ENCODE results near the gene GGT6. TPM values are rescaled to one million over a fixed set of nuclear protein-coding genes. Genes with fewer than 3 reads are reported as not detected.

GGT6 gene
- total RNA-seq, 4 donors from 2014 or later = 0.21 to 4.4 (median 0.29) TPM; not detected in 1

GRCh38 chr17:4515501-4515900 lies 44.9 kb downstream of the GGT6 start:
- no peaks in the 10 kb centered on the region for H3K9me3 ChIP-seq
- intact Hi-C loops (cut with DNase I; ENCODE audit: low total_unique reads) = no loop called here
- H3K4me3 ChIP-seq = no peak overlapping the region
- no peak for DNase-seq
- H3K27me3 ChIP-seq = no peaks in the 10 kb centered on the region
- no peak overlapping the region for H3K27ac ChIP-seq
- TF ChIP-seq POLR2A (IDR thresholded peaks at IDR 0.05) (no peak), CTCF (IDR thresholded peaks at IDR 0.05) (no peak)
- no peaks in the 10 kb centered on the region for H3K4me1 ChIP-seq
- H3K36me3 ChIP-seq = no peaks in the 10 kb centered on the region

GRCh38 chr17:4514779-4515178 lies 45.6 kb downstream of the GGT6 start:
- Histone ChIP-seq H3K9me3 (no peaks in the 10 kb centered on the region), H3K27me3 (no peaks in the 10 kb centered on the region), H3K36me3 (no peaks in the 10 kb centered on the region), H3K4me1 (no peaks in the 10 kb centered on the region), H3K4me3 (no peak overlapping the region), H3K27ac (no peak overlapping the region)
- TF ChIP-seq CTCF (IDR thresholded peaks at IDR 0.05) (no peak), POLR2A (IDR thresholded peaks at IDR 0.05) (no peak)
- DNase-seq = no peak
- intact Hi-C loops (cut with DNase I; ENCODE audit: low total_unique reads) = no loop called here

GRCh38 chr17:4514206-4514605 lies 46.2 kb downstream of the GGT6 start:
- TF ChIP-seq POLR2A (IDR thresholded peaks at IDR 0.05) (no peak), CTCF (IDR thresholded peaks at IDR 0.05) (no peak)
- Histone ChIP-seq H3K27ac (no peak overlapping the region), H3K4me3 (no peak overlapping the region), H3K9me3 (no peaks in the 10 kb centered on the region), H3K4me1 (no peaks in the 10 kb centered on the region), H3K27me3 (no peaks in the 10 kb centered on the region), H3K36me3 (no peaks in the 10 kb centered on the region)
- no peak for DNase-seq
- intact Hi-C loops (cut with DNase I; ENCODE audit: low total_unique reads) = no loop called here

- DNase-seq = no peak
- Histone ChIP-seq H3K27me3 (no peaks in the 10 kb centered on the region), H3K4me1 (no peaks in the 10 kb centered on the region), H3K4me3 (no peak overlapping the region), H3K27ac (no peak overlapping the region), H3K9me3 (no peaks in the 10 kb centered on the region), H3K36me3 (no peaks in the 10 kb centered on the region)
- intact Hi-C loops (cut with DNase I; ENCODE audit: low total_unique reads) = no loop called here
- TF ChIP-seq POLR2A (IDR thresholded peaks at IDR 0.05) (no peak), CTCF (IDR thresholded peaks at IDR 0.05) (no peak)
These were observed 47.0 kb downstream of the GGT6 start for GRCh38 chr17:4513113-4514032.
